Measurements from ENCODE around the gene EFEMP2.
"Not testable (repeated sequence)": the region's sequence is repeated elsewhere in the genome, so short reads cannot be mapped to it uniquely, and the experiment has no call there.

EFEMP2 gene

DNA sequence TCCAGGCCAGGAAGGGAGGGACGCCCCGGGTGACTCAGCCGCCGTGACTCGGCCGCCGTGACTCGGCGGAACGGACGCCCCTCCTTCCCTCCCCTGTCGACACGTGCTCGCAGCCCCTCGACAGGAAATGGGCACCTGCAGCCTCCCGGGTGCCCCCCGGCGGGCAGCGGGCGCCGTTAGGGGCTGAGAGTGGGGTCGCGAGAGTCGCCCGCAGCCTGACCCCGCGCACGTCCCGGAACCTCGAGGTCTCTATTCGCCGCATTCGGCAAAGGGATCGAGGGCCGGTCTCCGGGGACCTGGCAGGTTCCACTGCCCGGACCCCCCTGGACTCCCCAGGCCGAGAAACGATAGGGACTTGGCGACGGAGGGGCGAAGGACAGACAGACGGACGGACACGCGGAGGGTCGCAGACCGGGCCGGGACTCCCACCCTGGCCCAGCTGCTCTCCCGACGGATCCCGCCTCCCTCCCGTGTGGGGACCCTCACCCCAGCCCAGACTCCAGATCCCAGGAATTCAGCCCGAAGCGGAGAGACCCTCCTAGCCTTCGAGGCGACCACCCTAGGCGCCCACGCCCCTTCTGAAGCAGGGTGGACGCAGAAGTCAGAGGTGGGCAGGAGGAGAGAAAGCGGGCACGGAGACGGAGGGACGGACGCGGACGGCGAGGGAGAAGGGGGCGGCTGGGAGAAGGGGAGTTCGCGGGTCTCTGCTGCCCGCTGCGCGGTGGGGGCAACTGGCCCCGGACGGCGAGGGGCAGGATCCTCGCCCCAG lies 26.9 kb upstream of the EFEMP2 start:
- Histone ChIP-seq H3K27me3 (ENCODE audit: insufficient read depth, low read length) (peaks cover 62% of the 10 kb centered on the region), H3K9ac (ENCODE audit: low read depth, low read length) (peak overlapping the region; percentile 78), H3K9me3 (ENCODE audit: insufficient read depth, low read depth, low read length) (no peaks in the 10 kb centered on the region), H3K4me1 (ENCODE audit: insufficient read depth, low read length) (peaks cover 12% of the 10 kb centered on the region; the same call in 1 of the 2 replicates), H3K36me3 (ENCODE audit: insufficient read depth, low read length) (no peaks in the 10 kb centered on the region; the same call in 1 of the 2 replicates), H3K27ac (ENCODE audit: low read depth, low read length) (peak overlapping the region; percentile 81), H3K4me3 (ENCODE audit: low read length) (peak overlapping the region; percentile 69)
- 2% methylated on average over 78 of the region's 78 CpGs for WGBS

DNA sequence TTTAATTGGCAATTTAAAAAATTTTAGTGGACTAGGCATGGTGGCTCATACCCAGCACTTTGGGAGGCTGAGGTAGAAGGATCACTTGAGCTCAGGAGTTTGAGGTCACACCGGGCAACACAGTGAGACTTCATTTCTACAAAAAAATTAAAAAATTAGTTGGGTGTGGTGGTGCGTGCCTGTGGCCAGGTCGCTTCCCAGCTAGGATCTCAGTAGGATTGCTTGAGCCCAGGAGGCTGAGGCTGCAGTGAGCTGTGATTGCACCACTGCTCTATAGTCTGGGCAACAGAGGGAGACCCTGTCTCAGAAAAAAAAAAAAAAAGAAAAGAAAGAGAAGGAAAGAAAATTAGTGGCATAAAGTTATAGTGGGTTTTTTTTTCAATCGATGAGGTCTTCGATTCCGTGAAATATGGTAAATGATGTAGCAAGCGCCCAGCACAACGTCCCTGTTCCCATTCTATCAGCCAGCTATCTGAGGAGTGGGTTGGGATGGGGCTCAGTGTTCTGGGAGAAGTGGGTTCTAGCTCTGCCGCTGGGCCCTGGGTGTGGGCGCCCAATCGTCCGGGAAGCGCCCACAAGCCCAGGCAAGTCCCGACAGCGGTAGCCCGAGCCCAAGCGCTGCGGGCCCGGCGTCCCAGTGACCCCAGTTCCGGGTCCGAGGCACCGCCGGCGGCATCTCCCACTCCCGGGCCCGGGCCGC lies 26.2 kb upstream of the EFEMP2 start:
- H3K9ac ChIP-seq (ENCODE audit: low read depth, low read length), result peak overlapping the region; percentile 78
- WGBS, result 14% methylated on average over 27 of the region's 28 CpGs
- peak overlapping the region; percentile 69 for H3K4me3 ChIP-seq (ENCODE audit: low read length)
- H3K36me3 ChIP-seq (ENCODE audit: insufficient read depth, low read length), result no peaks in the 10 kb centered on the region; the same call in 1 of the 2 replicates
- H3K27ac ChIP-seq (ENCODE audit: low read depth, low read length), result no peak overlapping the region
- no peaks in the 10 kb centered on the region for H3K9me3 ChIP-seq (ENCODE audit: insufficient read depth, low read depth, low read length)
- peaks cover 57% of the 10 kb centered on the region for H3K27me3 ChIP-seq (ENCODE audit: insufficient read depth, low read length)
- H3K4me1 ChIP-seq (ENCODE audit: insufficient read depth, low read length), result peaks cover 12% of the 10 kb centered on the region; the same call in 1 of the 2 replicates

DNA sequence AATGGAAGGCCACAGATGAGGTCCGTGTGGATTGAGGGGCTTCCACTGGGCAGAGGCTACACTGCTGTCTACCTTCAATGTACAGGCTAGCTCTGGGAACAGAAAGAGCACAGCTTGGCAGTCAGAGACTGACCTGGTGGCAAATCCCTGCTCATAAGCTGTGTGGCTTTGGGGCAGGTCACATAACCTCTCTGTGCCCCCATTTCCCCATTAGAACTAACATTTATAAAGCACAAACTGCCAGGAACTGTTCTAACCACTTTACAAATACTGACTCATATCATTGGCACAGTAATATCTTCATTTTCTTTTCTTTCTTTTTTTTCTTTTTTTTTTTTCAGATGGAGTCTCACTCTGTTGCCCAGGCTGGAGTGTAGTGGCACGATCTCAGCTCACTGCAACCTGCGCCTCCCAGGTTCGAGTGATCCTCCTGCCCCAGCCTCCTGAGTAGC lies 24.4 kb upstream of the EFEMP2 start:
- no peaks in the 10 kb centered on the region; the same call in 1 of the 2 replicates for H3K36me3 ChIP-seq (ENCODE audit: insufficient read depth, low read length)
- no peak overlapping the region for H3K9ac ChIP-seq (ENCODE audit: low read depth, low read length)
- 96% methylated on average over 4 of the region's 4 CpGs for WGBS
- H3K9me3 ChIP-seq (ENCODE audit: insufficient read depth, low read depth, low read length), result no peaks in the 10 kb centered on the region
- H3K27ac ChIP-seq (ENCODE audit: low read depth, low read length), result no peak overlapping the region
- peaks cover 4% of the 10 kb centered on the region; the same call in 1 of the 2 replicates for H3K4me1 ChIP-seq (ENCODE audit: insufficient read depth, low read length)
- no peak overlapping the region for H3K4me3 ChIP-seq (ENCODE audit: low read length)
- H3K27me3 ChIP-seq (ENCODE audit: insufficient read depth, low read length), result peaks cover 41% of the 10 kb centered on the region

DNA sequence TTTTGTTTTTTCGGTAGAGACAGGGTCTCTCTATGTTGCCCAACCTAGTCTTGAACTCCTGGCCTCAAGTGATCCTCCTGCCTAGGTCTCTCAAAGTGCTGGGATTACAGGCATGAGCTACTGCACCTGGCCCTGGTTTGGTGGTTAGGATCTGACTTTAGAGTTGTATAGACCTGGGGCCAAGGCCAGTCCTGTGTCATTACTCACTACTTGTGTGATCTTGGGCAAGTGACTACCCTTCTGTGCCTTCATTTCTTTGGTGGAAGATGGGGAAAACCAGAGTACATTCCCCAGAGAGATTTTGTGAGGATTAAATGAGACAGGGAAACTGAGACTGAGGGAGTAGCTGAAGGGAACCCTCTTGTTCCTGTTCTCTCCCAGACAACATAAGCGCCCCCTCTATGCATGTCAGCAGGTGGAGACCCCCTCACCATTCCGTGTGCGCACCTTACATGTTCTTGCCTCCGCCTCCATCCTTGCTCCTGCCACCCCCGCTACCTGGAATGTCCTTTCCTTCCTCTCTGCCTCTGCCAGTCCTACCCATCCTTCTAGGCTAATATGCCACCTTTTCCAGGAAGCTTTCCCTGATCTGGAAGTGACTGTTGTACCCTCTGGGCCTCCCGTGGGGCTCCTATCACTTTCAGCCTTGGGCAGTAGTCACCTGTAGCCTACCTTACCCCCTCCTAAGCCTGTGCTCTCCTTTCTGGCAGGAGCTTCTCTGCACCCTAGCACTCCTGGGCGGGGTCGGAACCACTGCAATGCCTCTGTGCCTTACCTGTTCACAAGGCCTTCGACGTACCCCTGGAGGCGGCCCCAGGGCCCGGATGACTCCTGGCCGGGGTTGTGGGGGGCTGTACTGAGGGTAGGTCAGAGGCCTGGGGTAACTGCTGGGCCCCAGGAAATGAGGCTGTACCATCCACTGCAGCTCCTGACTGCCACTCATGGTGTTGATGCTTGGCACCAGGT lies 23.7 kb upstream of the EFEMP2 start:
- H3K36me3 ChIP-seq (ENCODE audit: insufficient read depth, low read length), result no peaks in the 10 kb centered on the region; the same call in 1 of the 2 replicates
- peaks cover 34% of the 10 kb centered on the region for H3K27me3 ChIP-seq (ENCODE audit: insufficient read depth, low read length)
- H3K27ac ChIP-seq (ENCODE audit: low read depth, low read length), result no peak overlapping the region
- H3K9me3 ChIP-seq (ENCODE audit: insufficient read depth, low read depth, low read length), result no peaks in the 10 kb centered on the region
- no peak overlapping the region for H3K9ac ChIP-seq (ENCODE audit: low read depth, low read length)
- 92% methylated on average over 14 of the region's 14 CpGs for WGBS
- H3K4me1 ChIP-seq (ENCODE audit: insufficient read depth, low read length), result peaks cover 7% of the 10 kb centered on the region; the same call in 1 of the 2 replicates
- no peak overlapping the region for H3K4me3 ChIP-seq (ENCODE audit: low read length)

DNA sequence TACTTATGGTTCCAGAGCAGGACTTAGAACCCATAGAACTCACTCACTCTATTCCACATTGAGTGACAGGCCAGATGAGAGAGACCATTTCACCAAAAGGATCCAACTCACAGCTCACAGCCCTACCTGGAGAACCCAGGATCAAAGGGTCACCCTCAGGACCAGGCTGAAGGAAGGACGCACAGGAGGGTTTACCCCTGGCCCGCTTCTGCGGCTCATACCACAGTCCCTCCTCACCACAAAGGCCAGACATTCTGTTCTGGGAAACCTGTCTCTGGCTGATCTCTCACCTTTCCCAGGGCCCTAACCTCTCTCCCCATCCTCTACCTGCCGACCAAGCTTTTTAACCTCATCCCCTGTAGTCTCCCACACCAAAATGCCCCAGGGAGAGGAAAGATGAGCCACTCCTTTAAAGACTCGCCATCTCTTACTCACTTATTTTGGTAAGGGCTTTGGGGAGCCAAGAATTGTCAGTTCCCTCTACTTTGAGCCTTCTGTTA lies 22.9 kb upstream of the EFEMP2 start:
- Histone ChIP-seq H3K27me3 (ENCODE audit: insufficient read depth, low read length) (peaks cover 26% of the 10 kb centered on the region), H3K9ac (ENCODE audit: low read depth, low read length) (no peak overlapping the region), H3K4me3 (ENCODE audit: low read length) (no peak overlapping the region), H3K9me3 (ENCODE audit: insufficient read depth, low read depth, low read length) (no peaks in the 10 kb centered on the region), H3K27ac (ENCODE audit: low read depth, low read length) (no peak overlapping the region), H3K4me1 (ENCODE audit: insufficient read depth, low read length) (peaks cover 7% of the 10 kb centered on the region; the same call in 1 of the 2 replicates), H3K36me3 (ENCODE audit: insufficient read depth, low read length) (no peaks in the 10 kb centered on the region; the same call in 1 of the 2 replicates)
- WGBS, result 91% methylated on average over 5 of the region's 5 CpGs

DNA sequence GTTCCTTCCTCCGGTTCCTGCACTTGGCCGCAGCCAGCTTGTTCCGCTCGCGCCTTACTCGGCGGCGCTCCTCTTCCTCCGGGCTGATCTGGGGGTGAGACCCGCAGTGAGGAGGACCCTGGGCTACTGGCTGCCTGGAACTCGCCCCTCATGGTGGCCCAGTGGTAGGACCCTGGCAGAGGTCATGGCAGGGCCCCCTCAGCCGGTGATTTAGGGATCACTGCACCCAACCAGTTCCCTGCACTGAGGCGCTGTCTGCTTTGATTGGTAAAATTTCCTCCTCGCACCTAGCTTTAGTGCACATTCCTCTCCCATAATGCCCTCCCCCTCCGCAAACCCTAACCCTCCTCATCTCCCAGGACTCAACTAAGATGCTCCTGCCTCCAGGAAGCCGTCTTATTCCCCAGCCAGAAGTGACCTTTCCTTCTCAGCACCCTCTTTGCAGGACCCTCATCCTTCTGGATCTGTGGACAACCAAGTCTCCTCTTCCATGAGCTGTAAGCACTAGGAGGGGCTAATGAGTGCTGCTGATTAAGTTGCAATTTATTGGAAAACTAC lies 21.5 kb upstream of the EFEMP2 start:
- 94% methylated on average over 16 of the region's 16 CpGs for WGBS
- peaks cover 24% of the 10 kb centered on the region for H3K27me3 ChIP-seq (ENCODE audit: insufficient read depth, low read length)
- H3K4me1 ChIP-seq (ENCODE audit: insufficient read depth, low read length), result peaks cover 13% of the 10 kb centered on the region; the same call in 1 of the 2 replicates
- H3K9ac ChIP-seq (ENCODE audit: low read depth, low read length), result no peak overlapping the region
- H3K4me3 ChIP-seq (ENCODE audit: low read length), result no peak overlapping the region
- H3K36me3 ChIP-seq (ENCODE audit: insufficient read depth, low read length), result no peaks in the 10 kb centered on the region; the same call in 1 of the 2 replicates
- no peak overlapping the region for H3K27ac ChIP-seq (ENCODE audit: low read depth, low read length)
- H3K9me3 ChIP-seq (ENCODE audit: insufficient read depth, low read depth, low read length), result no peaks in the 10 kb centered on the region

DNA sequence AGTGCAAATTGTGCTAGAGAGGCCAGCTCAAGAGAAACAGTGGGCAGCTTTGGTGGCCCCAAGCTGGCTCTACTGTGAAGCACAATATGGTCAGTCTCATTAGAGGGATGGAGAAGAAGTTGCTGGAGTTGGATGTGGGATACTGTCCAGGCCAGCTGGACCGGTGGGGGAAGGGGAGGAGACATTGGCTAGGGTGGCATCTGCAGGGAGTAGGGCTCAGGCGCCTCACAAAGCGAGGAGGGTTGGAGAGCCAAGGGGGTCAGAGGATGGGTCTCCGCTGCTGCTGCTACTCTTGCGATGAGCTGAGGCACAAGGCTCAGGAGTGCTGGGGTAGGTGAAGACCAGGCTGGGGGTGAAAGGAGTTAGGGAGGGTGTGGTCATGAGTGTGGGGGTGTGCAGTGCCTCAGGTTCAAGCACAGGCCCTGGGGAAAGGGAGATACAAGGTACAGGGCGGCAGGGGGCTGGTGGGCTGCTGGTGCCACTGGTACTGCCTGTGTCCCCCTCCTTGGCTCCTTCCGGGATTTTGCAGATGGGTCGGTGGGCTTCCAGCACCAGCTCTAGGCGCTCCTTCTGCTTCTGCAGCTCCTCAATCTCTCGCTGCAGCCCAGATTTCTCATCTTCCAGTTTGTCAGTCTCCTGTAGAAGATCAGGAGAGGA lies 20.2 kb upstream of the EFEMP2 start:
- H3K36me3 ChIP-seq (ENCODE audit: insufficient read depth, low read length), result no peaks in the 10 kb centered on the region; the same call in 1 of the 2 replicates
- 92% methylated on average over 10 of the region's 10 CpGs for WGBS
- H3K9ac ChIP-seq (ENCODE audit: low read depth, low read length), result no peak overlapping the region
- peaks cover 14% of the 10 kb centered on the region for H3K27me3 ChIP-seq (ENCODE audit: insufficient read depth, low read length)
- no peak overlapping the region for H3K27ac ChIP-seq (ENCODE audit: low read depth, low read length)
- no peak overlapping the region for H3K4me3 ChIP-seq (ENCODE audit: low read length)
- H3K9me3 ChIP-seq (ENCODE audit: insufficient read depth, low read depth, low read length), result no peaks in the 10 kb centered on the region
- peaks cover 10% of the 10 kb centered on the region; the same call in 1 of the 2 replicates for H3K4me1 ChIP-seq (ENCODE audit: insufficient read depth, low read length)

DNA sequence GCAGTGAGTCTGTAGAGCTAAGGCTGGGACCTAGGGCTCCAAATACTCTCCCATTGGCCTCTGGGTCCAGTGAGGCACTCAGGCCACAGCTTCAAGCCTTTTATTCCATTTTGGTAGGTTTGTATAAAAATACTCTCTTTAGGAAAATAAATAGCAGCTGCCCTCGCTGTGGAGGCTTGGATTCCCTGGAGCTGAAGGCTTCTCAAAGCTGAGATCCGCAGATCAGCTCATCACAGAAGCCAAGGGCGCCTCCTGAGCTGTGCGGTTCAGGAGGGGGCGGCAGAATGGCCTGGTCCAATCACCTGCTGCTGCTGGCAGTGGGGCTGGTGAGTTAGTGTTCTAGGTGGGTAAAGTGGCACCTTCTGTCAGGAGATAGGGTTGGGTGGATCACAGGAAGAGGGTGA lies 19.5 kb upstream of the EFEMP2 start:
- H3K9ac ChIP-seq (ENCODE audit: low read depth, low read length); H3K36me3 ChIP-seq (ENCODE audit: insufficient read depth, low read length); H3K27ac ChIP-seq (ENCODE audit: low read depth, low read length); H3K9me3 ChIP-seq (ENCODE audit: insufficient read depth, low read depth, low read length): not testable (repeated sequence)
- peaks cover 13% of the 10 kb centered on the region for H3K4me1 ChIP-seq (ENCODE audit: insufficient read depth, low read length)
- H3K4me3 ChIP-seq (ENCODE audit: low read length), result peak overlapping the region; percentile 88
- H3K27me3 ChIP-seq (ENCODE audit: insufficient read depth, low read length), result peaks cover 14% of the 10 kb centered on the region
- WGBS, result 86% methylated on average over 5 of the region's 5 CpGs

DNA sequence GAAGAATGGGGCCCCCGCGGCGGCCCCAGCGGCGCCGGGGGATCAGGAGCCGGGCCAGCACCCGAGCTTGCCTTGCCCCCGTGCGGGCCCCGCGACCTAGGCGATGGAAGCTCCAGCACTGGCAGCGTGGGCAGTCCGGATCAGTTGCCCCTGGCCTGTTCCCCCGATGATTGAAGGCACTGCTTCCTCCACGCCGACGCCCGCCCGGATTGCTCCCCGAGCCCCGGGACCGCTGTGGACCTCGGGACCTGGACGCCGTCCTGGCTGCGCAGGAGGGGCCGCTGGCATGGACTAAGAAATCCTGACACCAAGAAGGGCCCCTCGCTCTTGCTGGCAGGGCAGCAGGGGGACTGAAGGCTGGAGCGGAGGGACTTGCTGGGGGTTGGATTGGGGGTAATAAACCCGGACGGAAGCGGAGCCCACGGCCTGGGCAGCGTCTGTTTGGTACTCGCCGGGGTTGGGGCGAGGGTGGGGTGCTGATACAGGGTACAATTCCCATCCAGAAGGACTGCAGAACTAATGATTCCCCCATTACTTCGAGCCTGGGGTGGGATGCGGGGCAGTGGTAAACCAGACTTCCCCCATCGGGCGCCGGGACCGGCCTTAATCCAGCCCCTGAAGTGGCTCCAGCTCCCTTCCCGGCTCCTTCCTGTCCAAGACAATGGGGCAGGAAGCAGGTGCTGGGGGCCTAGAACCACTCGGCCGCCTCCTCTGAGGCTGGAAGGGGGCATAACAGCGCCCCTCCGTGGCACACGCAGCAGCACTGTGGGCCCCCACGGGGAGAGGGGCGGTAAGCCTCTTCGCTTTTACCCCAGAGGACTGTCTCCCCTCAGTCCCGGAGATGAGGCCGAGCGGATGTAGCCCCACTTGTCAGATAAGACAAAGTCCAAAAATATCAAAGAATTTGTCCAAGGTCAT lies 18.9 kb upstream of the EFEMP2 start:
- Histone ChIP-seq H3K27me3 (ENCODE audit: insufficient read depth, low read length) (peaks cover 14% of the 10 kb centered on the region), H3K4me3 (ENCODE audit: low read length) (peak overlapping the region; percentile 88), H3K9ac (ENCODE audit: low read depth, low read length) (peak overlapping the region; percentile 88), H3K9me3 (ENCODE audit: insufficient read depth, low read depth, low read length) (no peaks in the 10 kb centered on the region), H3K27ac (ENCODE audit: low read depth, low read length) (peak overlapping the region; percentile 31; the same call in 1 of the 2 replicates), H3K36me3 (ENCODE audit: insufficient read depth, low read length) (peaks cover 6% of the 10 kb centered on the region), H3K4me1 (ENCODE audit: insufficient read depth, low read length) (peaks cover 13% of the 10 kb centered on the region)
- 5% methylated on average over 57 of the region's 57 CpGs for WGBS

Measured in HUES64 (cell line).